Prostate gland (tissue), 2 donors: Measurements from ENCODE around the gene TMEM161A.

ENCODE experiments used
- POLR2A ChIP-seq: fragments of 450-650 bp; IDR thresholded peaks from one replicate; pipeline ENCODE4 v1.6.1; 2016; ENCODE audit warnings: antibody characterized with exemption, mild to moderate bottlenecking
- POLR2AphosphoS5 ChIP-seq: sonication (generic); formaldehyde crosslinking; IDR thresholded peaks from one replicate; pipeline ENCODE4 v1.6.1; 2017; ENCODE audit warnings: antibody characterized with exemption
- TF ChIP-seq, protein P1 (sequence below), 4 experiments: fragments of 200-600 bp in 2 of 4; fragments of 450-650 bp in 2 of 4; sonication (generic) in 2 of 4; IDR thresholded peaks; 1 replicate in 3 of 4; 2 replicates in 1 of 4; pipeline ENCODE4 v1.5.1; 2016 to 2019; ENCODE audit warnings: antibody characterized with exemption in 4 of 4, mild to moderate bottlenecking in 2 of 4, moderate library complexity in 2 of 4

DNA sequence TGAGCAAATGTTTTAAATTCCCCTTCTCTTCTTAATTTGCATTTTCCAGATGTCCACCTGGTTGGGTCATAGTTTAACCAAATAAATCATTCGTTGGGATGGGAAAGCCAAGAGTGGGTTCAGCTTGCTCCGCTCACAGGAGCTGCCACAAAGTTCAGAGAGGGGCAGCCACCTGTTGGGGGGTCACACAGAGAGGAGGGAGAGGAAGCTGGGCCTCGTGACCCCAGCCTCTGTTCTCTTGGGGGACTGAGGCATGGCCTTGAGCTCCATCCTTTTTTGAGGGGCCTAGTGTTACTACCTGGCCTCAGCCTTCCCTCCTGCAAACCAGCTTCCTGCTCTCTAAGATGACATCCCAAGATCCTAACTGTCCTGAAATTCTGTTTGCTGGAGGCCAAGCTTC, 29.3 kb upstream of the TMEM161A start:
- TF ChIP-seq, protein P1, sequence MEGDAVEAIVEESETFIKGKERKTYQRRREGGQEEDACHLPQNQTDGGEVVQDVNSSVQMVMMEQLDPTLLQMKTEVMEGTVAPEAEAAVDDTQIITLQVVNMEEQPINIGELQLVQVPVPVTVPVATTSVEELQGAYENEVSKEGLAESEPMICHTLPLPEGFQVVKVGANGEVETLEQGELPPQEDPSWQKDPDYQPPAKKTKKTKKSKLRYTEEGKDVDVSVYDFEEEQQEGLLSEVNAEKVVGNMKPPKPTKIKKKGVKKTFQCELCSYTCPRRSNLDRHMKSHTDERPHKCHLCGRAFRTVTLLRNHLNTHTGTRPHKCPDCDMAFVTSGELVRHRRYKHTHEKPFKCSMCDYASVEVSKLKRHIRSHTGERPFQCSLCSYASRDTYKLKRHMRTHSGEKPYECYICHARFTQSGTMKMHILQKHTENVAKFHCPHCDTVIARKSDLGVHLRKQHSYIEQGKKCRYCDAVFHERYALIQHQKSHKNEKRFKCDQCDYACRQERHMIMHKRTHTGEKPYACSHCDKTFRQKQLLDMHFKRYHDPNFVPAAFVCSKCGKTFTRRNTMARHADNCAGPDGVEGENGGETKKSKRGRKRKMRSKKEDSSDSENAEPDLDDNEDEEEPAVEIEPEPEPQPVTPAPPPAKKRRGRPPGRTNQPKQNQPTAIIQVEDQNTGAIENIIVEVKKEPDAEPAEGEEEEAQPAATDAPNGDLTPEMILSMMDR (IDR thresholded peaks at IDR 0.05): no peak
- TF ChIP-seq POLR2AphosphoS5: no peak
- no peak for TF ChIP-seq POLR2A
